Renal cortex interstitium (tissue), 11 donors: ENCODE results near the gene UCKL1. TPM values are rescaled to one million over a fixed set of nuclear protein-coding genes. Genes with fewer than 3 reads are reported as not detected.
"Not testable (repeated sequence)": the region's sequence is repeated elsewhere in the genome, so short reads cannot be mapped to it uniquely, and the experiment has no call there.

Experiments
- DNase-seq, 11 donors: peaks; one replicate each; pipeline ENCODE4 v3.0.0-alpha.2; 2013; ENCODE audit warnings: low read depth in 9 of 11, low spot score in 4 of 11; ENCODE audit errors: extremely low read depth in 1 of 11
- polyA plus RNA-seq, 3 donors: library from polyadenylated mRNA; unstranded; fragments of 120-200 nt; gene quantifications; one replicate each; pipeline ENCODE4 v1.2.1, GENCODE V29; 2013; ENCODE audit not compliant: insufficient read length in 3 of 3

Gene UCKL1
- polyA plus RNA-seq, 3 donors, result 40.0 to 77.6 (median 58.7) TPM

DNA sequence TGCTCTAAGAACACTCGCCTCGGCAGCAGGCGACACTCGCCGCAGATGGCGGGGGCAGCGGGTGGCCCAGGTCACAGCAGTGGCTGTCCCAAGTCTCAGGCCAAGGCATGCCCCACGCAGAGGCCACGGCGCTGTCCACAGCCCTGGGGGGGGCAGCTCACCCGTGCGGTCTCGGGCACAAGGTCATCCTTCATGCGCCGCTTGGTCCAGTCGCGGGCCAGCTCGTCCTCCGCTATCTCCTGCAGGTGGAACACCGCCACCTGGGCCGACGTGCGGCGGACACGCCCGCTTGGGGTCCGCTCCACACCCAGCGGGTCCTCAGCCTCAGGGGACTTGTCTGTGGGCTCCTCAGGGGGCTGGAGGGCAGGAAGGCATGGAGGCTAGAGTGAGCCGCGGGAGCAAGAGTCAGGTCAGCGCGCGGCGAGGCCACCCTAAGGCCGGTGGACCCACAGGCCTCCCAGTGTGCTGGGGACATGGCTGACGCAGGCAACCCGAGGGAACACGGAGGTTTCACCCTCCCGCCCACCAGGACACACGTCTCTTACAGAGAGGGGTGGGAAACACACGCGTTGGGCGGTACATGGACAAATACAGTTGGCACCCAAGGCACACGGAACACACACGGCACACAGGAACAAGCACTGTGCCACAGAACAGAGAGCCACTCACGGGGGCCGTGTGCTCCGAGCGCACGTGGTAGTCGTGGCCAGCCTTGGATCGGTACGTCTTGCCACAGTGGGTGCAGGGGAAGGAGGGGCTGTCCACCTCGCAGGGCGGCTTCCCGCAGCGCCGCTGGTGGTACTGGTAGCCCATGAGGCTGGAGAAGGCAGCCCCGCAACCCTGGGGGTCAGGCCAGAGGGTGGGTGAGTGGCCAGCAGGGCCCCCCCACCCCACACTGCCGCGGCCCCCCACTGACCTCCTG, 6.5 kb upstream of the UCKL1 start:
- DNase-seq, result no peak

DNA sequence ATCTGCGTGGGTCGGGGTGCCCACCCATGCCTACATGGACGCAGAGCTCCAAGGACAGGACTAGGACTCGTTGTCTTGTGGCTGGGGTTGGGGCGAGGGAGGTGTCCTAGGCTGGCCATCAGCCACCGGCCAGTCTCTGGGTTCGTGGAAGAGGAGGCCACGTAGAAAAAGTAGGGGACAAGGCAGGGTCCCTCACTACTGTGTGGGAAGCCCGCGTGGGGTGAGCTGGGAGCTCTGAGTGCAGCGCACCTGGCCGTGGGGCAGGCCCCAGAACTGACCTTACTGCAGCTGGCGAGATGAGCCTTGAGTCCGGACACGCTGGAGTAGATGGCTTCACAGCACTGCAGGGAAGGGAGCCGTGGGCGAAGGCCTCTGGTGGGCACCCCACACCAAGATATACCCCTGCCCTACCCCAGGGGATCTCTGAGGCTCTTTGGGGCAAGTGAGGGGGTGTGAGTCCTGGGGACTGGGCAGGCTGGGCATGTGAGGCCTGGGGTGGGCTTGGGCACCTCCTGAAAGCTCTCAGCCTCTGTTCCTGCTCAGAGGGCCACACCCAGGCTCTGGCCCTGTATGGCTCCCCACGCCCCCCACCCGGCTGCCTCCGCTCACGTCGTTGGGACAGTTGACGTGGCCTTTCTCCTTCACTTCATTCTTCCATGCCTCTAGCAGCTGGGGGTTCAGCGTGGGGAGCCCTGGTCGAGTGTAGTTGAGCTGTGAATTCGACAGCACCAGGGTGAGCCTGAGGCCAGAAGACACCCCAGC, 5.6 kb upstream of the UCKL1 start:
- no peak for DNase-seq

DNA sequence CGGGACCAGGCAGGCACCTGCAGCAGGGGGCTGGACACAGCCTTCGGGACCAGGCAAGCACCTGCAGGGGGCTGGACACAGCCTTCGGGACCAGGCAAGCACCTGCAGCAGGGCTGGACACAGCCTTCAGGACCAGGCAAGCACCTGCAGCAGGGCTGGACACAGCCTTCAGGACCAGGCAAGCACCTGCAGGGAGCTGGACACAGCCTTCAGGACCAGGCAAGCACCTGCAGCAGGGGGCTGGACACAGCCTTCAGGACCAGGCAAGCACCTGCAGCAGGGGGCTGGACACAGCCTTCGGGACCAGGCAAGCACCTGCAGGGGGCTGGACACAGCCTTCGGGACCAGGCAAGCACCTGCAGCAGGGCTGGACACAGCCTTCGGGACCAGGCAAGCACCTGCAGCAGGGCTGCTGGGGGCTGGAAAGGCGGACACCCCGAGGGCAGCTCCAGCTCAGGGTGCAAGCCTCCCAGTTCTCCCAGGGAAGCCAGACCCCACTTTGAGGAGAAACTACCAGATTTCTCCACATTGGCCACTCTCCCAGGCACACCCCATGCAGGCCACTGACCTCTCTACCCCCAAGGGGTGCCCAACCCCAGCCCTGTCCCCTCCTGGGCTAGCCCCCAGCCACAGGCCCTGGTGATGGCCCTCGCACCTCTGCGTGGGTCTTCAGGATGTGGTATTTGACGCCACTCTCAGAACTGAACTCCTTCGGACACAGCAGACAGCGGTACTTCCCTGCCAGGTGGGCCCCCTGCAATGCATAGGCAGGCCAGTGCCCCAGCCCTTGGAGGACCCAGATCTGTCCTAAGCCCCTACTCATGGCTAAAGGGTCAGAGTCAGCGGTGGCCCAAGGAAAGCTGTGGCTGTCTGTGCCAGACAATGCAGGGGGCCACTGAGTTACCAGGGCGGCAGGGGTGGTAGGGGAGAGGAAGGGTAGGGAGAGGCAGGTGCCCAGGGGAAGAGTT, 4.7 kb upstream of the UCKL1 start:
- DNase-seq, result not testable (repeated sequence)

DNA sequence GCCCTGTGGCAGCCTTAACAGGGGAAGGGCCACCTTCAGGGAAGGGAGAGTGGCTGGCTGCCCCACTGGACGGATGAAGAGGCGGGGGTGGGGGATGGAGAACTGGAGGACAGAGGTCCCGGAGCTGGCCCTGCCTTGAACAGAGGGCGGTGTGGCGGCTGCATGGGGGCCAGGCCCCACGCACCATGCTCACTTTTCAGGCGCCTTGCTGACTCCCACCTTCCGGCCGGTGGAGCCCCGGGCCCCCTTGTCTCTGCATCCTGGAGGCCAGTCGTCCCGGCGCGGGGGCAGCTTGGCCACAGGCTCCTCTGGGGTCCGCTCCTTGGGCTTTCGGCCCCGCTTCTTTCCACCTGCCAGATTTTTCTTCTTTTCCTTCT, 3.5 kb upstream of the UCKL1 start:
- DNase-seq, result no peak

DNA sequence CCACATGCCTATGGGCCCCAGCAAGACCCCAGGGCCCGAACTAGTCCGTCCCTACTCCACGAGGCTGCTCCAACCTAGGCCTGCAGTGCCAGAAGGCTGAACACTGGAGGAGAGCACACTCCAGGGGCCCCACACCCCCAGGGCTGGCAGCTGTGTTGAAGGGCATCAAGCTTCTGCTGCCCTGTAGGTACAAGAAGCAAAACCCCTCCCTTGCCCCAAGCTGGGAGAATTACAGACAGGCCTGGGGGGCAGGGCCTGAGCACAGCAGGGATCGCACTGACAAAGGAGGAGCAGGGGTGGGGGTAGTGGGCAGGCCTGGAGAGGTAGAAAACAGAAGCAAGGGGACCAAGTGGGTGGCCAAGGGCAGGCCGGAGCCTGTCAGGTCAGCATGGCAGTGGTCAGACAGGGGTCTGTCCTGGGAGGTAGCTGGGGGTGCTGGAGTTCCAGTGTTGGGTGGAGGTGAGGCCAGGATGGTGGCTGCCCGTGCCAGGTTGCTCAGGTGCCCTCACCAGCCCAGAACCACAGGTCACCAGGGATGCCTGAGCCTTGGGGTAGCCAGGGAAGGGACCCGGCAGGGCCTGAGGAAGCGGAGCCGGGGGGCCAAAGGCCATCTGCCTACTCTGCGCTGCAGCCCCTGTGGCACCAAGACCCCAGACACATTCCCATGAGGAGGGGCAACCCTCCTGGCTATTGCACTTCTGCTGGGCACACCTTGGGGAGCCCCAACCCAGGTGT, 2.9 kb upstream of the UCKL1 start:
- no peak for DNase-seq

DNA sequence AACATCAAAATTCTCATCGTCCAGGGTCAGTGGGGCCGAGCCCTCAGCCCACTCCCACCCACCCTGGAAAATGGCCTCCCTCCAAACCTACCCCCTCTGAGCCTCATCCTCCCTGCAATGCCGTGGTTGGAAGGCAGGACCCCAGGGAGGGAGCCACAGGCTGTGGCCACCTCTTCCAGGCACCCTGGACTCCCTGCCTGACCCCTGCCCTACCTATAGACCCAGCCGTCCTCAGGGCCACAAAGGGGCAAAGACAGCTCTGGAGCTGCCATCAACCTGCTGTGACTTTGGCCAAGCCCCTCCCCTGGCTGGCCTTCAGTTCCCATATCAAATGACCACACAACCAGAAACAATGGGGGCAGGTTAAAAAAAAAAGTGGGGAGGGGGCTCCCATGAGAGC, 2.3 kb upstream of the UCKL1 start:
- DNase-seq, result no peak

DNA sequence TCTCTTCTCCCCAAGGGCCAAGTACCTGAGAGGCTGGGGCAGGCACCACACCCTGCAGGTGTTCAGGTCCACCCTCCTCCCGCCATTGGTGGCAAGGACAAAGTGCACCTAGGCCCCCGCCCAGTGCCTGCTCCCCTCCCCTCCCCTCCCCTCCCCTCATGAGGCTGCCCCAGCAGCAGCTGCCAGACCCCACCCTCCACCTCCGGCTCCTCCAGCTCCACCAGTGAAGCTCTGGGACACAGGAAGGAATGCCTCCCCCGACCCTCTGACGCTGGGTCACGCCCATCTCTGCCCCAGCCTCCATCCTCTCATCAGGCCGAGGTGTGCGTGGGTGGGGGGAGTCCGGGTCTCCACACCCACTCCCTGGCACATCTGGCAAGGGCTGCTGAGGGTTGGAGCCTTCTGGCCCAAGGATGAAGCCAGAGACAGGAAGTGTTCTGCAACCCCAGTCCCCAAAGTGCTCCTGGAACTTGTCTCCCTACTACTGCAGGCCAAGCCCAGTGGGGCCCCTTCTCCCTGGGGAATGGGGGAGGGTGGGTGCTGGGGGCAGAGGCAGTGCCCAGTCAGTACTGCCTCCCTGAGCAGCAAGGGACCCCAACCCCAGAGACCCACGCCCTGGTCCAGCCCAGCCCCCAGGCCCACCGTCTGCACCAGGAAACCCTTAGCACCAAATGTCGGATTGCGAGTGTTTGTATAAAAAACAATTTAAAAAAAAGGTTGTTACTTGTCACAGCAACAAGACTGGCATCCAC, 1.6 kb upstream of the UCKL1 start:
- DNase-seq, result no peak

DNA sequence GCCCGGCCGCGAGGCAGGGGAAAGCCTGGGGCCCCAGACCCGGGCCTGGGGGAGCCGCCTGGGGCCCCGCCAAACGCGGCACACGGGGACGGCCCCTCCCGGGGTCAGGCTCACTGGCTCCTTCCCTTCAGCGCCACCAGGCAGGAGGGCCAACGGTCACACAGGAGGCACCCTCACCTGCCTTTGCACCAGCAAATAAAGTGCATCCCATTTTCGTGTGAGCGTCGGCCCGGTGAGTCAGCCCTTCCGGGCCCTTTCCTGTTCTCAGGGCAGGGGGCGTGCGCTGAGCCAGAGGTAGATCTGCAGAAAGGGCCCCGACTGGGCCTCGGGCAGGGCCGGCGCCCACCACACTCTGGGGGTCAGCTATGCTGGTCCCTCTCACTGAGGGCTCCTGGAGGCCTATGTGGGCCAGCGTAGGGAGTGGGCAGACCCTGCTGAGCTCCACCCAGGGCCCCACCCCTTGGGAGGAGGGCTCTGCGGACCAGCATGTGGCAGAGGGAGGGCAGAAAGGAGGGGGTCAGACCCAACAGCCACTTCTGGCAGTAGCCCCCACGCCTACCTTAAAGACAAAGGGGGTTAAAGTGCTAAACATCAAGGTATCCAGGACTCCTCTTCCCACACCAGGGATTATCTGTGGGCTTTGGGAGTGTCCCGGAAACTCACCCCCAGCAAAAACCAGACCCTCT, 931 bp upstream of the UCKL1 start:
- no peak for DNase-seq

DNA sequence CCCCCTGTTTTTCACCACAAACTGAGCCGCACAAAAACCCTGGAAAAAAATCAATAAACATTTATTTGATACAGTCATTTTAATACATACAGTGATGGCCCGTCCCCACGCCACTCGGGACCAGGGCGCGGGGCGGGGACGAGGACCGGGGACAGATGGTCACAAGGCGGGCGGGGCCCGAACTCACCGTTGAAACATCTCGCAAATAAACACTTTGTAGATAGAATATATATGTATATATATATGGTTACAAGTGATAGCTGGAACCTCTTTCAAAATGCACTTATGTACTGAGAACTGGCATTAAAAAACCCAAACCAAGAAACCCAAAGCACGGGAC, 418 bp upstream of the UCKL1 start:
- no peak for DNase-seq

DNA sequence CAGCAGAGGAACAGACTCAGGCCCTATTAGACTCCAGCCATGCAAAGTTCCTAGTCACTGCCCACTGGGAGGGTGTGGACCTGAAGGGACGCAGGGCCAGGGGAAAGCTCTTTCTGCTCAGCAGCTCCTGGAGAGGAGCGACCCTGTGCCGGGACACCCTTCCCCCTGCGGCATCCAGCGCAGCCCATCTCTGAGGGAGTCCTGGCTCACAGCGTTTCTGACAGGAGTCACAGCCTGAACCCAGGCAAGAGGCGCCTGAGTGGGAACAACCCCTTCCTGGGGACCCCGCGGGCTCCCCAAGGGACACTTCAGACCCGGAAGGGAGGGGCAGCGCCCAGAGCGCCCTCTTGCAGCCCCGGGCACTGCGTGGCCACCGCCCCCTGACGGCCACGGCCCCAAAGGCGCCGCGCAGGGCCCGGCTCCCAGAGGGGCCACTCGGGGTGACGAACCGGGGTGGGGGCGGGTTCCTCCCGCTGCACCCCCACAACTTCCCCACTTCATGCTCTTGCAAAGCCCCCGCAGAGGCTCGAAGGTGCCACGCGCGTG, 862 bp downstream of the UCKL1 start:
- no peak for DNase-seq

DNA sequence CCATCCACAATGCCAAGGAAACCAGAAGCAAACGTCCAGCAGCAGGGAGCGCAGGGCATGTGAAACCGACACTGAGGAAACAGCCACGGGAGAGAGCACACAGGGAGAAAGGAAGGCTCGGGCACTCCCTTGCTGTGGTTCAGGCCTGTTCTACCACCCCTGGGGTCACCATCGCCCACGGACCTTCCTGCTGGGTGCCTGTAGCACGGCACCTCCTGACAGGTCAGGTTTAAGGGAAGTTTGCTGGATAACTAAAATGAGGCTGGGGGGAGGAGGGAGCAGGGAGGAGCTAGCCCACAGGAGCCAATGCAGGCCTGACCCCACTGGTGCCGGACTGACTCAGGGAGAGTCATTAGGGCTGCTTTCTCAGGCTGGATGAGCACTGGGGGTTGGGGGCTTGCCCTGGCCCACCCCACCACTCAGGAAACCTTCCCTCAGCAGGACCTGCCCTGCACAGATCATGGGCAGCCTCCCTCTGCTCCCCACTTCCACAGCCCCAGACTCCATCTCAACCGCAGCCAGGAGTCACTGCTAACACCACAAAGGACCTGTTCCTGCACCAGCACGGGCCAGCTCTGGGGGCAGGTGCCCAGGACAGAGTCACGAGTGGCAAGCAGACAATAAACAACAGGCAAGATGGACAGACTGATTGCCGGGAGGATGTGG, 2.3 kb downstream of the UCKL1 start:
- DNase-seq, result no peak

DNA sequence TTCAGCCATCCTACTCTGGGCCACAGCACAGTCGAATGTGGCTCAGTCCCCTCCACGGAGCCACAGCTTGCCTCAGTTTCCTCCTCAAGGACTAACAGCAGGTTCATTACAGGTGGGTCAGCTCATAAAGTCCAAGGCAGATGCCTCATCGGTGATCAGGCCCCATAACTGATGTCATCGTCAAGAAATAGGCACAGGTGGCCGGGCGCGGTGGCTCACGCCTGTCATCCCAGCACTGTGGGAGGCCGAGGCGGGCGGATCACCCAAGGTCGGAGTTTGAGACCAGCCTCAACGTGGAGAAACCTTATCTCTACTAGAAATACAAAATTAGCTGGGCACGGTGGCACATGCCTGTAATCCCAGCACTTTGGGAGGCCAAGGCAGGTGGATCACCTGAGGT, 3.4 kb downstream of the UCKL1 start:
- no peak for DNase-seq

DNA sequence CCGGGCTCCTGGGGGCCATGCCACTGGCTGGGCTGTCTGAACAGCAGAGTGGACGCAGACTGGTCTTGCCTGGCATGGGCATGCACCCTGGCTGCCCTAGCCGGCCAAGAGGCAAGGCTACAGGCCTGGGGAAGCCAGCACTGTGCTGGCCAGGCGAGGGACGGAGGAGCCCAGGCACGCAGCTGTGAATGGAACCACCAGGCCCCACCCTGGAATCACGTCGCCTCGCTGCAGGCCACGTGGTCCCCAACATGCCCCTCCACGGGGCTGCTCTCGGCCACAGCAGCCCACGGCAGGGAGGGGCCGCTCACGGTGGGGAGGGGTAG, 4.0 kb downstream of the UCKL1 start:
- DNase-seq, result no peak

DNA sequence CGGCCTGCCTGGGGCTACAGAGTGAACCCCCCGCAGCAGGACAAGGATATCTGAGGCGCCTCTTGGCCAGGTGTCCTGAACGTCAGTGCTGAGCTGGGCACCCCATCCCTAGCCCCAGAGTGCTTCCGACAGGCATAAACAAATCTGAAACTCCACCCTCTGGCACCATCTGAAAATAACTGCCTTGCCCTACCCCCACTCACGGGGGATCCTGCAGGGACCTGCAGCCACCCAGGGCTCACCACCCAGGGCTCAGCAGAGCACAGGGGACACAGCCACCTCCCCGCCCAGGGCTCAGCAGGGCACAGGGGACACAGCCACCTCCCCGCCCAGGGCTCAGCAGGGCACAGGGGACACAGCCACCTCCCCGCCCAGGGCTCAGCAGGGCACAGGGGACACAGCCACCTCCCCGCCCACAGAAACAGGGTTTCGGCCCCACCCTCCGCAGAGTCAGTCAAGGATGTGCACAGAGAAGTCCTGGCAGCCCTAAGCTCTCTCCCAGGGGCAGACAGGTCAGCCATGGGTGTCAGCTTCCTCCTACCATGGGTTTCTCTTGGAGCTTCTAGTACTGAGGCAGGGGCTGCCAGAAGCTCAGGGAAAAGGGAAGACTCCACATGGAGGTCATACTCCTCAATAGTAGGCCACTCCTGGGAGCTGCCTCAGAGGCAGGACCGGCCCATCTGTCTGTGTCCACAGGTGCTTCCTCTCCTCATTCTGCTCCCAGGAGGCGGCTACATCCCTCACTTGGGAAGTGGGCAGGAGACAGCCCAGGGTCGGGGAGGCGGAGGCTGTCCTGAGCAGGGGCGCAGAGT, 4.6 kb downstream of the UCKL1 start:
- DNase-seq, result no peak

DNA sequence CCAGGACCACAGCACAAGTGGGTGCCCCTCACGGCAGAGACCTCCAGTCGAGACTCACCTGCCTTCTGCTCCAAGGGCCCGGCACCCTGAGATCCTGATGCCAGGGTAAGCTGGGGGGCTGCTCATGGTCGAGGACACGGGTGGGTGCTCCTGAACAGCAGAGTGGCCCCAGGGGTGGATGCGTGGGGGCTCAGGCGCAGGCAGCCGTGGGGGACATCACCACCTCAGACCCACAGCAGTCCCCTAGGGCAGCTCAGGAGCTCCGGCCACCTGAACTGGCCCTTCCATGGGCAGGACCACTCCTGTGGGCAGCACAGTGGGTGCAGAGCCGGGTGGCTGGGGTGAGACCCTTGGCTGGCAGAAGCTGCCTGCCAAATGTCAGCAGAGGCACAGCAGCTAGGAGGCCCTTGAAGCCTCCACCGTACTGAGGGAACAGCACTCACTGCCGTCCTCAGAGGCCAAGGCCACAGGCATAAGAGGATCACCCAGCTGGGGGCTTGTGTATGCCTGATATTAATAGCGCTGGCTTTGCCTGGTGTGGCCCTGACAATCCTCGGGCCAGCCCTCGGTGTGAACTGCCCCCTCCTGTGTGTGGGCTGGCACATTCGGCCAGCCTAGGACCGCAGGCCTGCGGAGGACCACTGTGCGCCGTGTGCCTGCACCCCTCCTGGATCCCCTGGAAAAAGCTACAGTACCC, 5.4 kb downstream of the UCKL1 start:
- no peak for DNase-seq
